Measurements from ENCODE around the gene DOCK2.
"Not testable (repeated sequence)": the region's sequence is repeated elsewhere in the genome, so short reads cannot be mapped to it uniquely, and the experiment has no call there.

Gene DOCK2

DNA sequence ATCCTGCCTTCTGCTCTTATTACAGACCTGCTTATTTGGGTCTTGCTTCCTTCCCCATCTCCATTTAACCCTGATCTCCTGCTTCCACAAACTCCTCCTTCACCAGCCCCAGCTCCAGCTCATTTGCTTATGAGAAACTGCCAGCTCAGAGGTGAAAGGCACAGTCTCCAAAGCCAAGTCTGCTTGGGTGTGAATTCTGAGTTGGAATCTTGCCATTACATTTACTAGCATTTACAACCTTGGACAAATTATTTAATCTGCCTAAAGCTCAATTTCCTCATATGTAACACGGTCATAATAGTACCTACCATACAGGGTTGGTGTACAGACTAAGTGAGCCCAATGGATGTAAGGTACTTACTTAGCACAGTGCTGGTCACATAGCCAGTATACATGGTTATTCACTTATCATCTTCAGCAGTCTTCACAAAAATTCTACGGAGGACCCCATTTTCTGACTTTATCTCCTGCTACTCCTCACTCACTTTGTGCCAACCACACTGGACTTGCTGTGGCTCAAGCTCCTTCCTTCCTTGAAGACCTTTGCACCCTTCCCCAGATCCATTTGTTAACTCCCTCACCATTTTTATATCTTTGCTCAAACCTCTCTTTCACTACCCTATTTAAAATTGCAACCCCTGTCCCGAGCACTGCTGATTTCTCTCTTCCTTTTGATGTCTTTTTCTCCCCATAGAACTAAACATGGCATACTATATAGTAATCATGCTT is 86.2 kb downstream of the DOCK2 start:
- no peak for DNase-seq

- DNase-seq = no peak
These were observed 87.4 kb downstream of the DOCK2 start for GRCh38 chr5:169724303-169725087.

GRCh38 chr5:169725665-169726064 is 88.6 kb downstream of the DOCK2 start:
- not testable (repeated sequence) for DNase-seq

GRCh38 chr5:169728418-169728817 is 91.3 kb downstream of the DOCK2 start:
- DNase-seq = no peak

GRCh38 chr5:169731221-169731620 is 94.1 kb downstream of the DOCK2 start:
- DNase-seq = no peak

- no peak for DNase-seq
These were observed 95.8 kb downstream of the DOCK2 start for GRCh38 chr5:169732841-169733240.

DNA sequence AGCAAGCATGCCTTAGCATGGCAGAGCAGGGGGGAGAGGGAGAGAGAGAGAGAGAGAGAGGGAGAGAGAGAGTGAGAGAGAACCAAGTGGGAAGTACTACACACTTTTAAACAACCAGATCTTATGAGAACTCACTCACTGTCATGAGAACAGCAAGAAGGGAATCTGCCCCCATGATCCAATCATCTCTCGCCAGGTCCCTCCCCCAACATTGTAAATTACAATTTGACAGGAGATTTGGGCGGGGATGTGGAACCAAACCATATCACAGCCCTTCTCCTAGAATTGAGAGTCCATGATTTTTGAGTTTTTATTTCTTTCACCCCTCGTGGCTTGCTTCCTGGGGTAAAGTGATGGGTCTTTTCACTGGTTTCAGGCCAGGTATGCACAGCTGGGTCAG is 98.8 kb downstream of the DOCK2 start:
- no peak for DNase-seq

GRCh38 chr5:169736653-169737052 is 99.6 kb downstream of the DOCK2 start:
- no peak for DNase-seq

DNA sequence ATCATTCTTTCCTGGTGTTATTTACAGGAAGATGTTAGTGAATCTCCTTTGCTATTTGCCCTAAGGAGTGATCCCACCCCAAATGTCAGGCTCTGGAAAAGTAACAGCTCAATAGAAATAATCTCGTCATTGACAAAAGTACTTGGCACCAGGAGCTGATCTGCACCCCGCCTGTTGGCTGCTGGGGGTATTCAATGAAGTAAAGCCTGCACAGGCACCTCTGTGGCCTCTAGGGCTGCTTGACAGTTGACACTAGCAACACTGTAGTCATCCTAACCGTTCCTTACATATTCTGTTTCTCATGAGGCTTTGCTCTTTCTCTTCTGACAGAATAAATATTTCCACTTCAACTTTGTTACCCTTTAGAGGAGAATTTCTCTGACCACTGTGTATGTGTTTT is 103.4 kb downstream of the DOCK2 start:
- no peak for DNase-seq

- DNase-seq = no peak
These were observed 105.8 kb downstream of the DOCK2 start for GRCh38 chr5:169742771-169743296.

GRCh38 chr5:169744336-169744735 is 107.3 kb downstream of the DOCK2 start:
- DNase-seq = no peak

DNA sequence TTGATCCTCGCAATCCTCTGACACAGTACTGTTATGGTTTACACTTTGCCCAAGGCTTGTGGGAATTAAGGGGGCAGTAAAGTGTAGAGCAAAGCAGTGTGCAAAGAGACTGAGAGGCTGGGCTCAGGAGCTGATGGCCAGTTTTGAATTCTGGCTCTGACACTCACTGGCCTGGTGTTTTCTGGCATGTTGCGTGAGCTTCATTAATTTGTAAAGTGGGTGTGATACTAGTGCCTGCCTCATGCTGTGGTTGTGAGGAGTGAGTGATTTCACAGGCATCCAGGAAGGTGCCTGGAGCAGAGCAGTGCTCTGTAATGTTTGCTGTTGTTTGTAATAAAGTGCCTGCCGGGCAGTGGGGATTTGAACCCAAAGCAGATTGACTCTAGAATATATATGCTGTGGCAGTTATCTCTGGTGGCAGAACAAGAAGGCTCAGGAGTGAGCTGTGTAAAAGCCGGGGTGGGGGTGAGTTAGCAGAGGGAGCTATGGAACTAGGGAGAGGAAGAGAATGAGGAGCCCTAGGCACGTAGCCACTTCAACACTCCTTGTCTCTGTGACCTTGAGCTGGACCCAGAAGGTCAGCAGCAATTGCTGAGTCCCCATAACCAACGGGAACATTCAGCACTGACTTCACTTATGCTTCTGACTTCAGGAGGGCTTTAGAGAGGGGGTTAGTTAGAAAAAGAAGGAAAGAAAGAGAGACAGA is 108.5 kb downstream of the DOCK2 start:
- no peak for DNase-seq

- no peak for DNase-seq
These were observed 109.1 kb downstream of the DOCK2 start for GRCh38 chr5:169746147-169746694.

DNA sequence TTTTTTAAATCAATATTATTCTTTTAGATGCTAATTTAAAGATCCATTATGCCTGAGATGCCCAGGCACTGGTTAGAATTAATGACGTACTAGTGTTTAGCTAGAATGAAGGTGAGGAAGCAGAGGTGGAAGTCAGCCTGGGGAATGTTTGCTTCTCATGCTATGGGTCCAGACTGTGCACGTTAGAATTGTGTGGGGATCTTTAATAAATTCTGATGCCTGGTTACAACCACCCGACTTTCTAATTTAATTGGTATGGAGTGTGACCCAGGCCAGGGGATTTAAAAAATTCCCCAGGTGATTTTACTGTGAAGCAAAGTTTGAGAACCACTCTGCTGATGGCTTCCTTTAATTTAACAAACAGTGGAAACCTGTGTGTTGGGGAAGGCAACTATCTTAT is 111.1 kb downstream of the DOCK2 start:
- DNase-seq = no peak

DNA sequence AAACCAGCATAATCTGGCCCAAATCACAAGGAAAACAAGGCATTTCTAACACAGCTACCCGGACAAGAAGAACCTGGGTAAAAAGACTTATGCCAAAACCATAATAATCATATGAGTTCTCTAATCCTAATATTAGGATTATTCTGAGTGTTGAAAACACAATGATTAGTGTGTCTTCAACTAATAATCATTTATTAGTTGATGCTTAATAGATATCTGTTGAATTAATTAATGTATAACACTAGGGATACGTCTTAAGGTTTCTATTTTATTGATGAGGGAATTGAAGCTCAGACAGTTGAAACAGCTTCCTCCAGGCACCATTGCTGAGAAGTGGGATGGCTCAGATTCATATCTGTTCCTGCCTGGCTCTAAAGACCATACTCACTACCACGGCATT is 112.2 kb downstream of the DOCK2 start:
- no peak for DNase-seq

DNA sequence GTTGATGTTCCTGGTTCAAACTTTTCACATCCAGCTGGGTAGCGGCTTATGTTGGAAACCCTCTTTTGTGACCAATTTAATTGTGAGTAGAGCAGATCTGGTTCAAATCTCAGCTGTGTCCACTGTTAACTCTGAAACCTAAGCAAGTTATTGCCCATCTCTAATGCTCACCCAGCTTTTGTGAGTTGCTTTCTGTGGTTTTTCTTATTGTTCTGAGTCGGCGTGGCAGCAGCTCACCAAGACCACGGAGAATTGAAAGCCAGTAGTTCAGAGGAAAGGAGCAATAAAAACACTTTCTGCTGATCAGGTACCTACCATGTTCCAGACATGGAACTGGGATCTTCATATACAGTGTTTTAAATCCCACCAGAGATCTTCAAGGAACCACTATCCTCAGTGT is 114.4 kb downstream of the DOCK2 start:
- no peak for DNase-seq

- not testable (repeated sequence) for DNase-seq
These were observed 115.5 kb downstream of the DOCK2 start for GRCh38 chr5:169752566-169752965.

DNA sequence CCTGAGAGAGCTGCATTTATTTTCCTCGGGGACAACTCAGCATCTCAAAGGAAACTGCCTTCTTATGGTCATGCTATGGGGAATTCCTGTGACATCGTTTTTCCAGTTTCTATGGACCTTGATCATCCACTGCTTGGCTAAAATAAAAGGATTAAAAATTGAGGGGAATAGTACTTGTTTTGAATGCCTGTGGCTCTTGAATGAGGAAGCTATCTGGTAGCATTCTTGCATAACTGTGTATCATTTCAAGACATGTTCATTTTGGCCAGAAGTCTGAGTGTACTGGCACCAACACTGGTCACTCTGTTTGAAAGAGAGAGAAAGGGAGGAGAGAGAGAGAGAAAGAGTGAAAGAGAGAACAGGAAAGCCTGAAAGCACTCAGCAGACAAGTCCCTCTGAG is 116.7 kb downstream of the DOCK2 start:
- no peak for DNase-seq

GRCh38 chr5:169754737-169755136 is 117.7 kb downstream of the DOCK2 start:
- DNase-seq = no peak

DNA sequence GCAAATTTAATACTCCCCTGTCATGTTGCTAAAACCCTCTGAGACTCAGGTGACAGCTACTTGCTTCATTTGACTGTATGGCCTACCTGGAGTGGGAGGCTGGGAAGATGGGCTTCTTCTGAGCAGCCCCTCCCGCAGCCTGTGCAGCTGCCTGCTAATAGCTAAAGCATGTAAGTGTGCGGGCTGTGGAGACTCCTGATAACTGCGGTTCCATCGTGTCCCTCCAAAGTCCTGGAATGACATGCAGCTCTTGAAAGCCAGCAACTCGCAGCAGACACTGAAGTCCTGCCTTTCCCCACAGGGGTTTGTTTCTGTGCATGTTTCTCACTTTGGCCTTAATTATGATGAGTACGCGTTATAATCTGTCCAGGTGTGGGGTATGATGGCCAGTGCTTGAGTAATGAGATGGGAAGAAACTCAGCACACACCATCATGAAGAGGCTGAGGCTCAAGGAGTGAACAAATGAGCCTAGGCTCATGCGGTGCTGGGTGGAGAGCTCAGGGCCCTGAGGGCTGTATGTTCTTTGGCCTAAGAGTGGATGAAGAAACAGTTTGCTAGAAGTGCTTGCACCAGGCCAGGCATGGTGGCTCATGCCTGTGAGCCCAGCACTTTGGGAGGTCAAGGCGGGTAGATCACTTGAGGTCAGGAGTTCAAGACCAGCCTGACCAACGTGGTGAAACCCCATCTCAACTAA is 119.1 kb downstream of the DOCK2 start:
- no peak for DNase-seq

GRCh38 chr5:169757016-169757415 is 119.9 kb downstream of the DOCK2 start:
- DNase-seq = no peak

DNA sequence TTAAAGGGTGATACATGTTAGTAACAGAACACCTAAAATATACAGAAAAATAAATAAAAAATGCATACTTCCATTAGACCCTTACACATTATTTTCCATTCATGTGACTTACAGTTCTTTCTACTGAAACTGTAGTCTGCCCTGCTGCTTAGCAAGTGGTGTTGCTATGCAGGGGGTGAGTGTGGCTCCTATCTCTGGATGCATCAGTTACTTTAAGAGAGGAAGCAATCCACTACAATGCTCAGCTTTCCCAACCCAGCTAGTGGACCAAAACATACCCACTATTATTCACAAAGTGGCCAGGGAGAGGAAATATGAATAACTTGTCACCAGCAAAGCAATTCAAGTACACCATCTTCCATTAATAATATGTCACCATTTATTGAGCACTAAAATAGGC is 121.8 kb downstream of the DOCK2 start:
- DNase-seq = no peak

- no peak for DNase-seq
These were observed 123.2 kb downstream of the DOCK2 start for GRCh38 chr5:169760229-169760628.

Data from eye (tissue), 1 donor.